Measurements from ENCODE around the gene RCBTB1.

- no peak for TF ChIP-seq KDM1A (IDR thresholded peaks at IDR 0.05; ENCODE audit: low read depth)
- TF ChIP-seq, protein P1, sequence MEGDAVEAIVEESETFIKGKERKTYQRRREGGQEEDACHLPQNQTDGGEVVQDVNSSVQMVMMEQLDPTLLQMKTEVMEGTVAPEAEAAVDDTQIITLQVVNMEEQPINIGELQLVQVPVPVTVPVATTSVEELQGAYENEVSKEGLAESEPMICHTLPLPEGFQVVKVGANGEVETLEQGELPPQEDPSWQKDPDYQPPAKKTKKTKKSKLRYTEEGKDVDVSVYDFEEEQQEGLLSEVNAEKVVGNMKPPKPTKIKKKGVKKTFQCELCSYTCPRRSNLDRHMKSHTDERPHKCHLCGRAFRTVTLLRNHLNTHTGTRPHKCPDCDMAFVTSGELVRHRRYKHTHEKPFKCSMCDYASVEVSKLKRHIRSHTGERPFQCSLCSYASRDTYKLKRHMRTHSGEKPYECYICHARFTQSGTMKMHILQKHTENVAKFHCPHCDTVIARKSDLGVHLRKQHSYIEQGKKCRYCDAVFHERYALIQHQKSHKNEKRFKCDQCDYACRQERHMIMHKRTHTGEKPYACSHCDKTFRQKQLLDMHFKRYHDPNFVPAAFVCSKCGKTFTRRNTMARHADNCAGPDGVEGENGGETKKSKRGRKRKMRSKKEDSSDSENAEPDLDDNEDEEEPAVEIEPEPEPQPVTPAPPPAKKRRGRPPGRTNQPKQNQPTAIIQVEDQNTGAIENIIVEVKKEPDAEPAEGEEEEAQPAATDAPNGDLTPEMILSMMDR (IDR thresholded peaks at IDR 0.05): peak; percentile 21; the same call in 1 of the 3 replicates
- TF ChIP-seq MAFK (IDR thresholded peaks at IDR 0.05; ENCODE audit: partially characterized antibody): no peak
- no peak for TF ChIP-seq POLR2A (IDR thresholded peaks at IDR 0.05; ENCODE audit: low read length)
- TF ChIP-seq EP300 (IDR thresholded peaks at IDR 0.05): no peak
These were observed 67.9 kb downstream of the RCBTB1 start for GRCh38 chr13:49517461-49517860.
